ENCODE measurements around the gene EPHB6.

DNA sequence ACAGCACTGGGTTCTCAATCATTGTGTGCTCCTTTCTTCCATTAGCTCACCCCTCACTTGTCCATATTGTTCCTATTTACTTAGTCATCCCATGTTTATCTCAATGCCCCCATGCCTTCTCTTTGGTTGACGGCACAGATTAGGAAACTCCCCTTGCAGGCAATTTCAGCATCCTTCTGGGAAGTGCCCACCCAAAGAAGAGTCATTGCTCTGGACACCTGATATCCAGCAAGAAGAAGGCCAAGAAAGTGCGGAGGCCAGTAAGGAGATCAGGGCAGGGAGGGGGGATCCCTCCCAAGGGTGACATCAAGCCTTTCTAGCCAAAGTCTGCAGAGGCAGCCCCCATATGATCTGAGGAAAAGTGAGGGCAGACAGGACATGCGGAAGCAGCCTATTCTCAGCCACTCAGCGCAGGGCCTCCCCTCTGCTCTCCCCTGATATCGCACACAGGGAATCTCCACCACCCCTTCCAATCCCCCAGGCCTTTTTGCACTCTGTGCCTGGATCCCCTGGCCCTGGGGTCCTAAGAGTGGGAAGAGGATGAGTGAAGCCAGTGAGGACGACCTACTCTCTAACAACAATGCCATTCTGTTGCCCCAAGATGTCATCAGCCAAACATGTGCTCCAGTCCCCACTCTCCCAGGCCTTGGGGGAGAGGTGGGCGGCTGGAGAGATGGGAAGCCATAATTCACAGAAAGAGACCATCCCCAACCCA, 28.9 kb downstream of the EPHB6 start:
- TF ChIP-seq, protein P1, sequence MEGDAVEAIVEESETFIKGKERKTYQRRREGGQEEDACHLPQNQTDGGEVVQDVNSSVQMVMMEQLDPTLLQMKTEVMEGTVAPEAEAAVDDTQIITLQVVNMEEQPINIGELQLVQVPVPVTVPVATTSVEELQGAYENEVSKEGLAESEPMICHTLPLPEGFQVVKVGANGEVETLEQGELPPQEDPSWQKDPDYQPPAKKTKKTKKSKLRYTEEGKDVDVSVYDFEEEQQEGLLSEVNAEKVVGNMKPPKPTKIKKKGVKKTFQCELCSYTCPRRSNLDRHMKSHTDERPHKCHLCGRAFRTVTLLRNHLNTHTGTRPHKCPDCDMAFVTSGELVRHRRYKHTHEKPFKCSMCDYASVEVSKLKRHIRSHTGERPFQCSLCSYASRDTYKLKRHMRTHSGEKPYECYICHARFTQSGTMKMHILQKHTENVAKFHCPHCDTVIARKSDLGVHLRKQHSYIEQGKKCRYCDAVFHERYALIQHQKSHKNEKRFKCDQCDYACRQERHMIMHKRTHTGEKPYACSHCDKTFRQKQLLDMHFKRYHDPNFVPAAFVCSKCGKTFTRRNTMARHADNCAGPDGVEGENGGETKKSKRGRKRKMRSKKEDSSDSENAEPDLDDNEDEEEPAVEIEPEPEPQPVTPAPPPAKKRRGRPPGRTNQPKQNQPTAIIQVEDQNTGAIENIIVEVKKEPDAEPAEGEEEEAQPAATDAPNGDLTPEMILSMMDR (IDR thresholded peaks at IDR 0.05) = no peak
- TF ChIP-seq POLR2A (IDR thresholded peaks at IDR 0.05) = no peak

Data from lower leg skin (tissue), 3 donors.